WI38 (cell line): ENCODE measurements around the gene SGMS2.

Experiments
- H3K4me3 ChIP-seq: 2 replicates; pipeline ENCODE4 v1.5.1; 2011; ENCODE audit warnings: low read depth, mild to moderate bottlenecking, control low read depth, low read length
- TF ChIP-seq, protein P1 (sequence below): IDR thresholded peaks from 2 replicates; pipeline ENCODE4 v1.5.1; 2012; ENCODE audit warnings: low read depth, mild to moderate bottlenecking, control low read depth, low read length

Gene SGMS2

GRCh38 chr4:107854356-107855022 is 29.8 kb downstream of the SGMS2 start:
- TF ChIP-seq, protein P1, sequence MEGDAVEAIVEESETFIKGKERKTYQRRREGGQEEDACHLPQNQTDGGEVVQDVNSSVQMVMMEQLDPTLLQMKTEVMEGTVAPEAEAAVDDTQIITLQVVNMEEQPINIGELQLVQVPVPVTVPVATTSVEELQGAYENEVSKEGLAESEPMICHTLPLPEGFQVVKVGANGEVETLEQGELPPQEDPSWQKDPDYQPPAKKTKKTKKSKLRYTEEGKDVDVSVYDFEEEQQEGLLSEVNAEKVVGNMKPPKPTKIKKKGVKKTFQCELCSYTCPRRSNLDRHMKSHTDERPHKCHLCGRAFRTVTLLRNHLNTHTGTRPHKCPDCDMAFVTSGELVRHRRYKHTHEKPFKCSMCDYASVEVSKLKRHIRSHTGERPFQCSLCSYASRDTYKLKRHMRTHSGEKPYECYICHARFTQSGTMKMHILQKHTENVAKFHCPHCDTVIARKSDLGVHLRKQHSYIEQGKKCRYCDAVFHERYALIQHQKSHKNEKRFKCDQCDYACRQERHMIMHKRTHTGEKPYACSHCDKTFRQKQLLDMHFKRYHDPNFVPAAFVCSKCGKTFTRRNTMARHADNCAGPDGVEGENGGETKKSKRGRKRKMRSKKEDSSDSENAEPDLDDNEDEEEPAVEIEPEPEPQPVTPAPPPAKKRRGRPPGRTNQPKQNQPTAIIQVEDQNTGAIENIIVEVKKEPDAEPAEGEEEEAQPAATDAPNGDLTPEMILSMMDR: no peak
- no peak overlapping the region for H3K4me3 ChIP-seq

GRCh38 chr4:107855723-107856122 is 31.0 kb downstream of the SGMS2 start:
- TF ChIP-seq, protein P1: no peak
- H3K4me3 ChIP-seq: no peak overlapping the region

DNA sequence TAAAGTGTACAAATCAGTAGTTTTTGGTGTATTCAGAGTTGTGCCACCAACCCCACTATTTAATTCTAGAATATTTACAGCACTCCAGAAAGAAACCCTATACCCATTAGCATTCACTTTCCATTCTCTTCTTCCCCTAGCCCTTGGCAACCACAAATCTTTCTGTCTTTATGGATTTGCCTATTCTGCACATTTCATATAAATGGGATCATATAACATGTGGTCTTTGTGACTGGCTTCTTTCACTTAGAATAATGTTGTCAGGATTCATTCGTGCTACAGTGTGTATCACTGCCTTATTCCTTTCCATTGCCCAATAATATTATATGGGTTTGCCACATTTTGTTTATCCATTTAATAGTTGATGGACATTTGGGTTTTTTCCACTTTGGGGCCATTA is 32.2 kb downstream of the SGMS2 start:
- H3K4me3 ChIP-seq: no peak overlapping the region
- TF ChIP-seq, protein P1: no peak

- H3K4me3 ChIP-seq: no peak overlapping the region
- TF ChIP-seq, protein P1: no peak
These were observed 33.0 kb downstream of the SGMS2 start for GRCh38 chr4:107857741-107858140.

DNA sequence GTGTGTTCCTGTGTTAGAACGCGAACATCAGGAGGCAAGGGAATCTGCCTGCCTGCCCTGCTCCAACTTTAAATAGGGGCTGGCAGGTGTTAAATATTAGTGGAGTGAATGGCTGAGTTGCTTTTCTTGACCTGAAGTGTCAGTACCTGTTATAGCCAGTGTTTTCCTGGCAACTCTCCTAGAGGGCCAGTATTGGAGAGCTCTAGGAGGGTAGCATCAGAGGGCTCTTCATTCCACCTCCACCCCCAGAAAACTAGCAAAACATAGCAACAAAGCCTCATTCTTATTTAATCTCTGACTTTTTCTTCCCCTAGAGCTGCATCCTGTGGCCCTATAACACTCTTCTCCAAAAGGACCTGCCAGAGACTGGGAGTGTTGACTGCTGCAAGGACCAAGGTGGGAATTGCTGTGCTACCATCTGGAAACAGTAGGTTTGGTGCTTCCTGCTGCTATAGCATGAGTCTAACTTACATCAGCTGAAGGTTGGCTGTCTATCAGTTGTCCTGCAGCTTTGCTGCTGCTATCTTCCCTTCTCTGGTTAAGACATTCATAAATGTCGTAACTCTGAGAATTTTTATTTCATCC is 33.5 kb downstream of the SGMS2 start:
- H3K4me3 ChIP-seq: no peak overlapping the region
- TF ChIP-seq, protein P1: no peak

GRCh38 chr4:107862658-107863057 is 37.9 kb downstream of the SGMS2 start:
- TF ChIP-seq, protein P1: no peak
- H3K4me3 ChIP-seq: no peak overlapping the region

DNA sequence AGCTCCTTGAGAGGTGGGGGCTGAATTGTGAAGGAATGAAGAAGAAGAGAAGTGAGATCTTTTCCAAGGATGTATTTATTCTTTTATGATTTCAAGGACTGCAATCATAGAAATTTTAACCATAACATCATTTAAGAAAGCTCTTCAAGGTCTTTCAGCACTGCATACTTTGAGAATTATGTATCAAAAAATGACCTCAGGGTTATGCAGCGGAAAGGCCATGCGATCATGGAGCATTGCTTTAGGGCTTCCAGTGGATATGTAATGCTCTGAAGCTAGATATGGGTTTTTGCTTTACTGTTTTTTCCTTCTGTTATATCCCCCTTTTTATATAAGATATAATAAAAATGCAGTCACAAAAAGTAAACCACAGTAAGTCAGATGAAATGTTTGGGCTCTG is 38.7 kb downstream of the SGMS2 start:
- TF ChIP-seq, protein P1: no peak
- H3K4me3 ChIP-seq: no peak overlapping the region
